Natural killer cell (primary cell): ENCODE measurements around the gene AGER. TPM values are rescaled to one million over a fixed set of nuclear protein-coding genes. Genes with fewer than 3 reads are reported as not detected.

Experiments used
- ATAC-seq, 3 donors: fragments of 150-1000 bp in 2 of 3; fragments of 200-7000 bp in 1 of 3; cut with Tn5 transposase; 1 replicate in 1 of 3; 2 replicates in 2 of 3; pipeline ENCODE4 v1.10.0; 2021; ENCODE audit warnings: mild to moderate bottlenecking in 2 of 3, moderate library complexity in 2 of 3
- DNase-seq, 2 donors: peaks; one replicate each; pipeline versions ENCODE4 v3.0.0 to v3.0.0-alpha.2; 2013 to 2021; ENCODE audit warnings: mixed read lengths in 1 of 2
- H3K27ac ChIP-seq: one replicate; pipeline ENCODE4 v1.5.1; 2013; ENCODE audit warnings: mild to moderate bottlenecking, low read length
- H3K27me3 ChIP-seq: one replicate; pipeline ENCODE4 v1.6.1; 2013; ENCODE audit warnings: low read length; ENCODE audit not compliant: control insufficient read depth, insufficient read depth
- H3K36me3 ChIP-seq: one replicate; pipeline ENCODE4 v1.6.1; 2013; ENCODE audit warnings: low read length; ENCODE audit not compliant: control insufficient read depth, insufficient read depth
- H3K4me1 ChIP-seq: one replicate; pipeline ENCODE4 v1.6.1; 2013; ENCODE audit warnings: low read length; ENCODE audit not compliant: control insufficient read depth, insufficient read depth
- H3K4me3 ChIP-seq: one replicate; pipeline ENCODE4 v1.5.1; 2013; ENCODE audit warnings: low read length
- H3K9me3 ChIP-seq: one replicate; pipeline ENCODE4 v1.6.1; 2013; ENCODE audit warnings: low read length; ENCODE audit not compliant: control insufficient read depth, insufficient read depth
- H3K27ac Mint-ChIP-seq, 2 donors: one replicate each; pipeline ENCODE4 v1.8.0; 2022; ENCODE audit warnings: mild to moderate bottlenecking in 2 of 2, mixed read lengths in 2 of 2, moderate library complexity in 1 of 2
- H3K27me3 Mint-ChIP-seq, 2 donors: one replicate each; pipeline ENCODE4 v1.8.0; 2022; ENCODE audit warnings: low read depth in 2 of 2, mixed read lengths in 2 of 2
- H3K36me3 Mint-ChIP-seq: one replicate; pipeline ENCODE4 v1.8.0; 2022; ENCODE audit warnings: mixed read lengths
- H3K4me1 Mint-ChIP-seq, 2 donors: one replicate each; pipeline ENCODE4 v1.8.0; 2022; ENCODE audit warnings: mixed read lengths in 2 of 2
- H3K4me3 Mint-ChIP-seq: one replicate; pipeline ENCODE4 v1.8.0; 2022; ENCODE audit warnings: mild to moderate bottlenecking, moderate library complexity, mixed read lengths
- H3K9me3 Mint-ChIP-seq, 2 donors: one replicate each; pipeline ENCODE4 v1.8.0; 2022; ENCODE audit warnings: mixed read lengths in 2 of 2
- WGBS: methylation state at CpG from one replicate; pipeline ENCODE4 v1.1.7; 2013; ENCODE audit warnings: missing lambda C conversion rate; ENCODE audit not compliant: insufficient coverage; 5-methylcytosine and 5-hydroxymethylcytosine counted together
- intact Hi-C: fragments of 100-400 bp; cut with micrococcal nuclease; formaldehyde crosslinking; loops from one replicate; pipeline ENCODE4 v1.14.2; 2022
- total RNA-seq, 4 donors: library from RNA; stranded (reverse); fragments of 120-200 nt in 1 of 4; gene quantifications; one replicate each; pipeline versions ENCODE4 v1.2.3 to v1.2.4, GENCODE V29; 2013 to 2022
- TF ChIP-seq, protein P1 (sequence below): fragments of 200-600 bp; IDR thresholded peaks from one replicate; pipeline ENCODE4 v1.8.0; 2022; ENCODE audit warnings: antibody characterized with exemption

AGER gene
- total RNA-seq, 3 donors from 2014 or later (not counting 1 experiment from before 2014, with no cell fraction given): 19.0 to 25.1 (median 22.9) TPM

DNA sequence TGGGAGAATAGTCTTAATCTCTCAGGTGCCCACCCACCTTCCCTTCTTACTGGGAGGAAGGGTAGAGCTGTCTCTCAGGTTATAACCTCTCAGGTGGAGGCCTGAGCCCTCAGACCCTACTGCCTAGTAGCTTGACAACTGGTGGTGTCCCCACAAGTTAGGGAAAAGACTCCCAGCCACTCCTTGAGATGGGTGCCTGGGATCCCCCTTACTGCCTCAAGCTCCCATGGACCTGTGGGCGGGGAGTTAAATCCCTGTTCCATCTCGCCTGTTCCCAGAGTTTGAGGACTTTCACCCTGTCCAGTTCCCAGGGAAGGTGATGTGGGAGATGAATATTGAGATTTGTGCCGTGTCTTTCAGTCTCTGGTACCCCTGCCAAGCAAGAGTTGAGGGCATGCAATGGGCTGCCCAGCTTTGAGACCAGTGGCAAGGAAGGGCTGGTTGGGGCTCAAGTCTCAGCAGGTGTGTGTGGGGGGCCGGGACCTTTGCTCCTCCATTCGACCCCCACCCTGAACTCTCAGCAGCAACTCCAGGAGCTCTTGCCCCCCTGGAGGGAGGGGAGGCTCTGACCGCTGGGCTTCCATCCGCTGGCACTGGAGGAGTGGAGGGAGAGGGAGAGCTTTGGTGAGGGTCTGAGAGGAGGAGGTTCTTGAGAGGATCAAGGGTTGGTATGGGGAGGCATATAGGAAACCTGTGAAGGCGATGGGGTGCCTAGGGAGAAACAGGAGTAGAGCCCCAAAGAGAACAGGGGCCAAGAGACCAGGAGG, 7.0 kb upstream of the AGER start:
- no peaks in the 10 kb centered on the region for H3K9me3 ChIP-seq
- peak overlapping the region; percentile 69 for H3K4me3 ChIP-seq
- no peak for ATAC-seq
- intact Hi-C loops: loop anchor here (1.0 to 10.0 kb wide), 2 partner anchors 13 to 216 kb away; partner anchors contain the start of genes DXO and RNF5
- H3K36me3 Mint-ChIP-seq: peaks cover 16% of the 10 kb centered on the region
- WGBS: 57% methylated on average over 7 of the region's 8 CpGs
- peak overlapping the region; percentile 99 for H3K27ac ChIP-seq
- H3K4me1 Mint-ChIP-seq: peaks cover 68 to 90% of the 10 kb centered on the region in 2 donors
- peak in 1 of 2 donors; percentile 30 for DNase-seq
- H3K27ac Mint-ChIP-seq: peak overlapping the region; percentile 99
- no peaks in the 10 kb centered on the region for H3K9me3 Mint-ChIP-seq
- H3K27me3 Mint-ChIP-seq: no peaks in the 10 kb centered on the region
- TF ChIP-seq, protein P1, sequence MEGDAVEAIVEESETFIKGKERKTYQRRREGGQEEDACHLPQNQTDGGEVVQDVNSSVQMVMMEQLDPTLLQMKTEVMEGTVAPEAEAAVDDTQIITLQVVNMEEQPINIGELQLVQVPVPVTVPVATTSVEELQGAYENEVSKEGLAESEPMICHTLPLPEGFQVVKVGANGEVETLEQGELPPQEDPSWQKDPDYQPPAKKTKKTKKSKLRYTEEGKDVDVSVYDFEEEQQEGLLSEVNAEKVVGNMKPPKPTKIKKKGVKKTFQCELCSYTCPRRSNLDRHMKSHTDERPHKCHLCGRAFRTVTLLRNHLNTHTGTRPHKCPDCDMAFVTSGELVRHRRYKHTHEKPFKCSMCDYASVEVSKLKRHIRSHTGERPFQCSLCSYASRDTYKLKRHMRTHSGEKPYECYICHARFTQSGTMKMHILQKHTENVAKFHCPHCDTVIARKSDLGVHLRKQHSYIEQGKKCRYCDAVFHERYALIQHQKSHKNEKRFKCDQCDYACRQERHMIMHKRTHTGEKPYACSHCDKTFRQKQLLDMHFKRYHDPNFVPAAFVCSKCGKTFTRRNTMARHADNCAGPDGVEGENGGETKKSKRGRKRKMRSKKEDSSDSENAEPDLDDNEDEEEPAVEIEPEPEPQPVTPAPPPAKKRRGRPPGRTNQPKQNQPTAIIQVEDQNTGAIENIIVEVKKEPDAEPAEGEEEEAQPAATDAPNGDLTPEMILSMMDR: no peak
- peak overlapping the region; percentile 94 for H3K4me3 Mint-ChIP-seq
- peaks cover 25% of the 10 kb centered on the region for H3K36me3 ChIP-seq
- H3K27me3 ChIP-seq: no peaks in the 10 kb centered on the region
- H3K4me1 ChIP-seq: peaks cover 85% of the 10 kb centered on the region

DNA sequence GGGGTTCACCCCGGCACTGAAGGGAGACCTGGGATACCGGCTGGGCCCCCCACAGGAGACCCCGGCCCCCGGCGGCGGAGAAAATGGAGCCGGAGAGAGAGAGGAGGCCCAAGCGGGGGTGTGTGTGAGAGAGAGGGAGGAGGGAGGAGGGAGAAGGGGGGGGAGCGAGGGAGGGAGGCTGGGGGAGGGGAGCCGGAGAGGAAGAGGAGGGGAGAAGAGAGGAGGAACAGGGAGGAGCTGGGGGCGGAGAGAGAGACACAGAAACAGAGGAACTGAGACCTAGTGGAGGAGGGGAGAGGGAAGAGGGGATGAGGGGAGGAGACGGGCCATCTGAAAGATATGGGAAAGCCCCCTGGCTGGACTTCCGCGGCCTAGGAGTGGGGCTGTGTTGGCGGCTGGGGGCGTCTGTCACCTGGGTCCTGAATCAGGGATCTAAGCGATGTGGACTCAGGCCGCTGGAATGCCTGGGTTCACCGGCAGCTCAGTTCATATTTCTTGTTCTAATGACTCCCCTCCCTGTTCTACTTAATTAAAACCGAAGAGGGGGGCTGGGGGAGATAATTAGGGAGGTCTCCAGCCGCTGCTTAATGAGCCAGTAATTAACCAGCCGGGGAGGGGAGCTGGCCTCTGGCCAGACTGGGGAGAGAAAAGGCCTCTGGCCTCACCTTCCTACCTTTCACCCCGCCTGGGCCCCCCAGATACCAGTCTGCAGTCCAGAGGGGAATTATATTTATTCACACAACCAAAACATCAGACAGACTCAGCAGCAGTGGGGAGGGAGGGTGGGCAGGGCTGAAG, 6.2 kb upstream of the AGER start, which contains the start of gene PBX2:
Gene PBX2, minus strand, starts transcription at position 149 of the 798 bp plus-strand sequence. CDS start 287 bp downstream, outside the sequence.
- Mint-ChIP-seq H3K27me3 (no peaks in the 10 kb centered on the region), H3K4me3 (peak within 1 kb of the TSS; percentile 94), H3K36me3 (peaks cover 19% of the 10 kb centered on the region), H3K9me3 (no peaks in the 10 kb centered on the region), H3K4me1 (peaks cover 64 to 86% of the 10 kb centered on the region in 2 donors), H3K27ac (peak within 1 kb of the TSS; percentile 99)
- intact Hi-C loops: loop anchor here (1.0 to 10.0 kb wide), 2 partner anchors 12 to 215 kb away; partner anchors contain the start of genes DXO and RNF5
- WGBS: under 1% methylated on average over 16 of the region's 23 CpGs
- Histone ChIP-seq H3K4me3 (peak within 1 kb of the TSS; percentile 69), H3K36me3 (peaks cover 27% of the 10 kb centered on the region), H3K27me3 (no peaks in the 10 kb centered on the region), H3K9me3 (no peaks in the 10 kb centered on the region), H3K4me1 (peaks cover 81% of the 10 kb centered on the region), H3K27ac (peak within 1 kb of the TSS; percentile 99)
- ATAC-seq: peak; percentile 73 to 86 (median 76)
- TF ChIP-seq, protein P1: no peak
- peak; percentile 61 to 91 for DNase-seq

DNA sequence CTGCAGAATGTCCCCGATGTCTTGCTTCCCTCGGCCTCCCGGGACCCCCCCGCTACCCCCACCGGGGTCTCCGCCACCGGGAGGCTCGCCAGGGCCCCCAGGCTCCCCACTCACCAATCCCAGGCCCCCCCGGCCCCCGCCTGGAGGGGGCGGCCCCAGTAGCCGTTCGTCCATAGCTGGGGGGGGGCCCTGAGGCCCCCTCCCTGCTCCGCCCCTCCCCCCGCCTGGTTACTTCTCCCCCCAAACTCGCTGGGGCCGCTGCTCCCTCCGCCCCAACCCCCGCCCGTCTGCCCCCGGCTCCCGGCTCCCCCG, 5.6 kb upstream of the AGER start:
- Histone ChIP-seq H3K27me3 (no peaks in the 10 kb centered on the region), H3K4me1 (peaks cover 75% of the 10 kb centered on the region), H3K36me3 (peaks cover 27% of the 10 kb centered on the region), H3K4me3 (peak overlapping the region; percentile 69), H3K9me3 (no peaks in the 10 kb centered on the region), H3K27ac (peak overlapping the region; percentile 99)
- TF ChIP-seq, protein P1: no peak
- peaks cover 58 to 81% of the 10 kb centered on the region in 2 donors for H3K4me1 Mint-ChIP-seq
- 0% methylated on average over 13 of the region's 23 CpGs for WGBS
- DNase-seq (no peak), ATAC-seq (no peak)
- peak overlapping the region; percentile 88 for H3K4me3 Mint-ChIP-seq
- H3K9me3 Mint-ChIP-seq: no peaks in the 10 kb centered on the region
- intact Hi-C loops: loop anchor here (1.0 to 10.0 kb wide), 2 partner anchors 11 to 215 kb away; partner anchors contain the start of genes DXO and RNF5
- no peaks in the 10 kb centered on the region for H3K27me3 Mint-ChIP-seq
- H3K36me3 Mint-ChIP-seq: peaks cover 19% of the 10 kb centered on the region
- H3K27ac Mint-ChIP-seq: peak overlapping the region; percentile 99
